Spleen (tissue), 11 donors: ENCODE data around the gene JARID2. TPM values are rescaled to one million over a fixed set of nuclear protein-coding genes. Genes with fewer than 3 reads are reported as not detected.

Experiments used
- DNase-seq: peaks from one replicate; pipeline ENCODE4 v3.0.0-alpha.2; 2020
- H3K27ac ChIP-seq, 8 donors: fragments of 200-600 bp; sonication (generic) in 7 of 8; 1 replicate in 4 of 8; 2 replicates in 4 of 8; pipeline versions ENCODE4 v1.5.0 to v1.8.0; 2016 to 2021; ENCODE audit warnings: inconsistent platforms in 4 of 8, mild to moderate bottlenecking in 4 of 8, moderate library complexity in 1 of 8
- H3K27me3 ChIP-seq, 7 donors: fragments of 200-600 bp; sonication (generic) in 6 of 7; replicated peaks in 1 of 7; 1 replicate in 4 of 7; 2 replicates in 3 of 7; pipeline versions ENCODE4 v1.5.0 to v1.8.0; 2016 to 2021; ENCODE audit warnings: inconsistent platforms in 3 of 7, mild to moderate bottlenecking in 1 of 7
- H3K36me3 ChIP-seq, 6 donors: fragments of 200-600 bp; sonication (generic) in 5 of 6; 1 replicate in 4 of 6; 2 replicates in 2 of 6; pipeline versions ENCODE4 v1.5.0 to v1.8.0; 2016 to 2021; ENCODE audit warnings: inconsistent platforms in 2 of 6
- H3K4me1 ChIP-seq, 6 donors: fragments of 200-600 bp; sonication (generic) in 5 of 6; 1 replicate in 3 of 6; 2 replicates in 3 of 6; pipeline versions ENCODE4 v1.5.0 to v1.8.0; 2016 to 2021; ENCODE audit warnings: inconsistent platforms in 3 of 6
- H3K4me3 ChIP-seq, 8 donors: fragments of 200-600 bp; sonication (generic) in 7 of 8; 1 replicate in 4 of 8; 2 replicates in 4 of 8; pipeline versions ENCODE4 v1.5.0 to v1.8.0; 2016 to 2021; ENCODE audit warnings: inconsistent platforms in 4 of 8, mild to moderate bottlenecking in 4 of 8, moderate library complexity in 2 of 8
- H3K9me3 ChIP-seq, 8 donors: fragments of 200-600 bp; sonication (generic) in 7 of 8; 1 replicate in 4 of 8; 2 replicates in 4 of 8; pipeline versions ENCODE4 v1.5.0 to v1.8.0; 2016 to 2021; ENCODE audit warnings: inconsistent platforms in 4 of 8
- CTCF ChIP-seq, 11 experiments: fragments of 200-600 bp in 7 of 11; fragments of 450-650 bp in 4 of 11; sonication (generic) in 4 of 11; IDR thresholded peaks in 8 of 11; conservative IDR thresholded peaks in 3 of 11; 1 replicate in 7 of 11; 2 replicates in 4 of 11; pipeline versions ENCODE4 v1.4.0 to v1.8.0; 2016 to 2021; ENCODE audit warnings: antibody characterized with exemption in 11 of 11, inconsistent platforms in 4 of 11, mild to moderate bottlenecking in 1 of 11
- POLR2A ChIP-seq, 3 donors: fragments of 450-650 bp; IDR thresholded peaks; one replicate each; pipeline ENCODE4 v1.5.1; 2017; ENCODE audit warnings: antibody characterized with exemption in 3 of 3, mild to moderate bottlenecking in 1 of 3
- POLR2AphosphoS5 ChIP-seq, 3 donors: sonication (generic); formaldehyde crosslinking; IDR thresholded peaks; one replicate each; pipeline ENCODE4 v1.5.1; 2017; ENCODE audit warnings: antibody characterized with exemption in 3 of 3
- WGBS, 5 donors: extraction: QIAGEN DNeasy Blood & Tissue Kit in 3 of 5; methylation state at CpG; one replicate each; pipeline versions ENCODE4 v1.1.5 to v1.1.7; 2013 to 2018; 5-methylcytosine and 5-hydroxymethylcytosine counted together
- intact Hi-C: fragments of 100-400 bp; cut with DNase I; formaldehyde crosslinking; loops from one replicate; pipeline ENCODE4 v1.15.0; 2023; ENCODE audit warnings: low total_unique reads
- polyA plus RNA-seq, 3 donors: library from polyadenylated mRNA; stranded (reverse); fragments of 200-250 nt; gene quantifications; one replicate each; pipeline ENCODE4 v1.2.1, GENCODE V29; 2013
- total RNA-seq, 7 donors: library from RNA; depleted of rRNA in 3 of 7; stranded (reverse); fragments of >200 nt in 3 of 7; fragmentation: NEBNext Ultra II Directional in 4 of 7; extraction: Animal tissue kit (Norgen Biotek cat#: 25700) in 4 of 7; gene quantifications; one replicate each; pipeline versions ENCODE4 v1.1.0 to v1.2.1, GENCODE V29; 2016 to 2021
- donor health status: healthy with polysubstance abuse.
- donor health status: DM: no; HTN: no; CAD: no; lungs with moderate emphysema.
- donor health status: DM: no; HTN: no; CAD: no.
- donor health status: Bipolar disorder and iron deficiency.
- donor health status: healthy.
- donor health status: DM: no; HTN: no; CAD: no.
- donor health status: DM: yes; HTN: yes; CAD: no.

JARID2 gene
- total and polyA plus RNA-seq, 10 donors: 4.4 to 27.1 (median 20.6) TPM

- intact Hi-C loops: no loop called here
- peaks cover 7 to 91% (median 58%) of the 10 kb centered on the region in 6 donors for H3K36me3 ChIP-seq
- no peak for TF ChIP-seq CTCF (IDR thresholded peaks at IDR 0.05 in 8 of 11, conservative IDR thresholded peaks at IDR 0.05 in 3 of 11)
- TF ChIP-seq POLR2A (IDR thresholded peaks at IDR 0.05): no peak
- TF ChIP-seq POLR2AphosphoS5 (IDR thresholded peaks at IDR 0.05): no peak
These were observed 282.2 kb downstream of the JARID2 start for GRCh38 chr6:15527838-15528617.

GRCh38 chr6:15528870-15529269, 283.0 kb downstream of the JARID2 start:
- Histone ChIP-seq H3K9me3 (no peaks in the 10 kb centered on the region), H3K4me1 (peaks cover 0 to under 1% (median 0%) of the 10 kb centered on the region in 6 donors), H3K27ac (no peak overlapping the region), H3K4me3 (no peak overlapping the region), H3K27me3 (no peaks in the 10 kb centered on the region), H3K36me3 (peaks cover 7 to 91% (median 52%) of the 10 kb centered on the region in 6 donors)
- TF ChIP-seq POLR2AphosphoS5 (IDR thresholded peaks at IDR 0.05) (no peak), POLR2A (IDR thresholded peaks at IDR 0.05) (no peak), CTCF (IDR thresholded peaks at IDR 0.05 in 8 of 11, conservative IDR thresholded peaks at IDR 0.05 in 3 of 11) (no peak)
- 96 to 98% (median 97%) methylated on average over 8 to 9 of the region's 9 CpGs for WGBS, 5 donors
- no peak for DNase-seq
- intact Hi-C loops: no loop called here

More at GRCh38 chr6:15527838-15528617, 282.2 kb downstream of the JARID2 start:
- Histone ChIP-seq H3K4me3 (no peak overlapping the region), H3K4me1 (peaks cover 0 to 3% (median 0%) of the 10 kb centered on the region in 6 donors), H3K9me3 (no peaks in the 10 kb centered on the region), H3K27ac (no peak overlapping the region), H3K27me3 (no peaks in the 10 kb centered on the region)
- no peak for DNase-seq
- 87 to 97% (median 97%) methylated on average over 12 of the region's 12 CpGs for WGBS, 5 donors

- TF ChIP-seq POLR2AphosphoS5 (IDR thresholded peaks at IDR 0.05): peak in 1 of 3 donors; percentile 27
- no peak for TF ChIP-seq CTCF (IDR thresholded peaks at IDR 0.05 in 8 of 11, conservative IDR thresholded peaks at IDR 0.05 in 3 of 11)
- TF ChIP-seq POLR2A (IDR thresholded peaks at IDR 0.05): no peak
- 84 to 90% (median 88%) methylated on average over 10 of the region's 10 CpGs for WGBS, 5 donors
- H3K27me3 ChIP-seq: no peaks in the 10 kb centered on the region
- H3K4me1 ChIP-seq: peaks cover 0 to 16% (median 2%) of the 10 kb centered on the region in 6 donors
- H3K9me3 ChIP-seq: no peaks in the 10 kb centered on the region
- peaks cover 7 to 79% (median 42%) of the 10 kb centered on the region in 6 donors for H3K36me3 ChIP-seq
- H3K4me3 ChIP-seq: no peak overlapping the region
- no peak overlapping the region for H3K27ac ChIP-seq
- intact Hi-C loops: no loop called here
- DNase-seq: no peak
These were observed 284.5 kb downstream of the JARID2 start for GRCh38 chr6:15530411-15530810.

- WGBS, 5 donors: 94 to 99% (median 98%) methylated on average over 7 of the region's 7 CpGs
- H3K27ac ChIP-seq: no peak overlapping the region
- DNase-seq: no peak
These were observed 286.1 kb downstream of the JARID2 start for GRCh38 chr6:15531973-15532372.

More at GRCh38 chr6:15531973-15532372, 286.1 kb downstream of the JARID2 start:
- no peaks in the 10 kb centered on the region for H3K27me3 ChIP-seq
- H3K9me3 ChIP-seq: no peaks in the 10 kb centered on the region
- peaks cover 7 to 68% (median 37%) of the 10 kb centered on the region in 6 donors for H3K36me3 ChIP-seq
- H3K4me1 ChIP-seq: peaks cover 0 to 30% (median 11%) of the 10 kb centered on the region in 6 donors
- no peak overlapping the region for H3K4me3 ChIP-seq
- TF ChIP-seq POLR2A (IDR thresholded peaks at IDR 0.05): no peak
- TF ChIP-seq CTCF (IDR thresholded peaks at IDR 0.05 in 8 of 11, conservative IDR thresholded peaks at IDR 0.05 in 3 of 11): no peak
- no peak for TF ChIP-seq POLR2AphosphoS5 (IDR thresholded peaks at IDR 0.05)
- intact Hi-C loops: no loop called here
